ENCODE data around the gene AKR1C4. TPM values are rescaled to one million over a fixed set of nuclear protein-coding genes. Genes with fewer than 3 reads are reported as not detected.
"Not testable (repeated sequence)": the region's sequence is repeated elsewhere in the genome, so short reads cannot be mapped to it uniquely, and the experiment has no call there.

Gene AKR1C4
- total RNA-seq, 1 donor: not detected

DNA sequence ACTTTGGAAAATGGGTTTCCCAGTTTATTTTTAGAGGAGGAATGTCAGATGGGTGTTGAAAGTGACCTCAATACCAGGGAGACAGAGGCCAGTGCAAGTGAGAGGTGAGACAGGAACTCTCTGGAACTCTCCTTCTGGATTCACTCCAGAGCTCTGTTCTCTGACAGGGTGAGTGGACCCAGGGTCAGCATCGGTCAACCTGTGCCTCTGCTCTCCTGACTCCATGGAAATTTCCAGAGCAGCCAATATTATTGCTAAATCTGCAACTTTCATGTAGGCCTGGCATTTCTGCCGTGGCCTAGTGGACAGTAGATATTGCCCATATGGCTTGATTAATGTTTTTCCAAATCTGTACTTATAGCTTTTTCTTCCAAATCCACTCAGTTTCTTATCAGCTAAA lies 20.2 kb downstream of the AKR1C4 start:
- TF ChIP-seq, protein P1, sequence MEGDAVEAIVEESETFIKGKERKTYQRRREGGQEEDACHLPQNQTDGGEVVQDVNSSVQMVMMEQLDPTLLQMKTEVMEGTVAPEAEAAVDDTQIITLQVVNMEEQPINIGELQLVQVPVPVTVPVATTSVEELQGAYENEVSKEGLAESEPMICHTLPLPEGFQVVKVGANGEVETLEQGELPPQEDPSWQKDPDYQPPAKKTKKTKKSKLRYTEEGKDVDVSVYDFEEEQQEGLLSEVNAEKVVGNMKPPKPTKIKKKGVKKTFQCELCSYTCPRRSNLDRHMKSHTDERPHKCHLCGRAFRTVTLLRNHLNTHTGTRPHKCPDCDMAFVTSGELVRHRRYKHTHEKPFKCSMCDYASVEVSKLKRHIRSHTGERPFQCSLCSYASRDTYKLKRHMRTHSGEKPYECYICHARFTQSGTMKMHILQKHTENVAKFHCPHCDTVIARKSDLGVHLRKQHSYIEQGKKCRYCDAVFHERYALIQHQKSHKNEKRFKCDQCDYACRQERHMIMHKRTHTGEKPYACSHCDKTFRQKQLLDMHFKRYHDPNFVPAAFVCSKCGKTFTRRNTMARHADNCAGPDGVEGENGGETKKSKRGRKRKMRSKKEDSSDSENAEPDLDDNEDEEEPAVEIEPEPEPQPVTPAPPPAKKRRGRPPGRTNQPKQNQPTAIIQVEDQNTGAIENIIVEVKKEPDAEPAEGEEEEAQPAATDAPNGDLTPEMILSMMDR (IDR thresholded peaks at IDR 0.05; ENCODE audit: extremely low read depth, low read depth, low read length): no peak

DNA sequence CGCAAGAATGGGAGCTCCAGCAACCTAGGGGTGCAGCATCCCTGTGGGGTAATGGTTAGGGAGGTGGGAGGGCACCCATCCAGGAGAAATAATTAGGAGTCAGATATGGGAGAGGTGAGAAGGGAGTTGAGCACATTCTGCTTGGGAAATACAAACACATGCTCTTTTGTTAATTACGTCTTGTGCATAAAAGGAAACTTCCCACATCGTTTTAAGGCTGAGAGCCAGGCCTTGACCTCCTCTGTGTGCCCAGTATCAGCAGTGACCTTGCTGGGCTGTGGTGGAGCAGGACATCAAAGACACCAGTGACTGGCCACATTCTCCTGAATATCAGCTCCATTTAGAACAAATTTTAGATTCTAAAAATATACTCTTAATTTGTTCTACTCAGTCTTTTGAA lies 22.6 kb downstream of the AKR1C4 start:
- no peak overlapping the region for H2AFZ ChIP-seq (ENCODE audit: low read length)
- TF ChIP-seq, protein P1 (IDR thresholded peaks at IDR 0.05; ENCODE audit: extremely low read depth, low read depth, low read length): no peak
- no peaks in the 10 kb centered on the region for H3K9me3 ChIP-seq (ENCODE audit: low read depth, low read length)
- no peaks in the 10 kb centered on the region for H4K20me1 ChIP-seq (ENCODE audit: insufficient read depth, low read length)
- no peak overlapping the region for H3K4me3 ChIP-seq (ENCODE audit: insufficient read depth, low read length)
- no peaks in the 10 kb centered on the region for H3K4me1 ChIP-seq (ENCODE audit: insufficient read depth, low read length)
- no peaks in the 10 kb centered on the region for H3K36me3 ChIP-seq (ENCODE audit: insufficient read depth, low read length)
- H3K4me2 ChIP-seq (ENCODE audit: insufficient read depth, low read length): no peak overlapping the region
- H3K79me2 ChIP-seq (ENCODE audit: insufficient read depth, low read length): no peaks in the 10 kb centered on the region
- no peak overlapping the region for H3K27ac ChIP-seq (ENCODE audit: low read depth, low read length)
- DNase-seq (ENCODE audit: insufficient read length, low spot score, missing footprints): no peak
- H3K27me3 ChIP-seq (ENCODE audit: insufficient read depth, low read length): peaks cover 3% of the 10 kb centered on the region

More for the DNA sequence above, 20.2 kb downstream of the AKR1C4 start:
- Histone ChIP-seq H3K36me3 (ENCODE audit: insufficient read depth, low read length) (no peaks in the 10 kb centered on the region), H3K4me3 (ENCODE audit: insufficient read depth, low read length) (no peak overlapping the region), H3K4me1 (ENCODE audit: insufficient read depth, low read length) (no peaks in the 10 kb centered on the region), H3K27ac (ENCODE audit: low read depth, low read length) (no peak overlapping the region), H3K9me3 (ENCODE audit: low read depth, low read length) (no peaks in the 10 kb centered on the region), H4K20me1 (ENCODE audit: insufficient read depth, low read length) (no peaks in the 10 kb centered on the region), H3K27me3 (ENCODE audit: insufficient read depth, low read length) (peaks cover 3% of the 10 kb centered on the region), H2AFZ (ENCODE audit: low read length) (no peak overlapping the region), H3K79me2 (ENCODE audit: insufficient read depth, low read length) (no peaks in the 10 kb centered on the region), H3K4me2 (ENCODE audit: insufficient read depth, low read length) (no peak overlapping the region)
- no peak for DNase-seq (ENCODE audit: insufficient read length, low spot score, missing footprints)

DNA sequence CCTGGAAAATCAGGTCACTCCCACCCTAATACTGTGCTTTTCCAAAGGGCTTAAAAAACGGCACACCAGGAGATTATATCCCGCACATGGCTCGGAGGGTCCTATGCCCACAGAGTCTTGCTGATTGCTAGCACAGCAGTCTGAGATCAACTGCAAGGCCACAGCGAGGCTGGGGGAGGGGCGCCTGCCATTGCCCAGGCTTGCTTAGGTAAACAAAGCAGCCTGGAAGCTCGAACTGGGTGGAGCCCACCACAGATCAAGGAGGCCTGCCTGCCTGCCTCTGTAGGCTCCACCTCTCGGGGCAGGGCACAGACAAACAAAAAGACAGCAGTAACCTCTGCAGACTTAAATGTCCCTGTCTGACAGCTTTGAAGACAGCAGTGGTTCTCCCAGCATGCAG lies 26.3 kb downstream of the AKR1C4 start:
- not testable (repeated sequence) for H2AFZ ChIP-seq (ENCODE audit: low read length); H4K20me1 ChIP-seq (ENCODE audit: insufficient read depth, low read length); H3K27me3 ChIP-seq (ENCODE audit: insufficient read depth, low read length); H3K4me3 ChIP-seq (ENCODE audit: insufficient read depth, low read length); H3K9me3 ChIP-seq (ENCODE audit: low read depth, low read length); H3K36me3 ChIP-seq (ENCODE audit: insufficient read depth, low read length); H3K79me2 ChIP-seq (ENCODE audit: insufficient read depth, low read length); H3K4me1 ChIP-seq (ENCODE audit: insufficient read depth, low read length); H3K4me2 ChIP-seq (ENCODE audit: insufficient read depth, low read length); H3K27ac ChIP-seq (ENCODE audit: low read depth, low read length); DNase-seq (ENCODE audit: insufficient read length, low spot score, missing footprints)

DNA sequence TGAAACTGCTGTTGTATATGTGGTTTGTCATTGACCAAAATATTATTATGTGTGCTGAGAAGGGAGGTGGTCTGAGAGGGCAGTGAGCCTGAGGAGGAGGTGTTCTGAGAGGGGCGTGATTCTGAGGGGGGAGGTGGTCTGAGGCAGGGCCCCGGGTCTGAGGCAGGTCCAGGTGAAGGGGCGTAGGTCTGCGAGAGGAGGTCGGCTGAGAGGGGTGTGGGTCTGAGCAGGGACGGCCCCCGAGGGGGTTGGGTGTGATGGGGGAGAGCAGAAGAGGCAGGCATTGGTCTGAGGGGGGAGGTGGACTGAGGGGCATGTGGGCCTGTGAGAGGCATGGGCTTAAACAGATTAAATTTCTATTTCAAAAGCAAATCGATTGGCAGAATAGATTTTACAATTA lies 32.4 kb downstream of the AKR1C4 start:
- Histone ChIP-seq H3K27me3 (ENCODE audit: insufficient read depth, low read length) (peaks cover 5% of the 10 kb centered on the region), H3K4me2 (ENCODE audit: insufficient read depth, low read length) (no peak overlapping the region), H3K27ac (ENCODE audit: low read depth, low read length) (no peak overlapping the region), H3K9me3 (ENCODE audit: low read depth, low read length) (no peaks in the 10 kb centered on the region), H3K79me2 (ENCODE audit: insufficient read depth, low read length) (no peaks in the 10 kb centered on the region), H3K4me1 (ENCODE audit: insufficient read depth, low read length) (no peaks in the 10 kb centered on the region), H3K4me3 (ENCODE audit: insufficient read depth, low read length) (no peak overlapping the region), H3K36me3 (ENCODE audit: insufficient read depth, low read length) (no peaks in the 10 kb centered on the region), H2AFZ (ENCODE audit: low read length) (no peak overlapping the region), H4K20me1 (ENCODE audit: insufficient read depth, low read length) (no peaks in the 10 kb centered on the region)
- TF ChIP-seq, protein P1 (IDR thresholded peaks at IDR 0.05; ENCODE audit: extremely low read depth, low read depth, low read length): no peak
- DNase-seq (ENCODE audit: insufficient read length, low spot score, missing footprints): no peak

All from osteoblast (primary cell).